Heart left ventricle (tissue), 16 donors: ENCODE data around the gene DIP2C. TPM values are rescaled to one million over a fixed set of nuclear protein-coding genes. Genes with fewer than 3 reads are reported as not detected.
A peak's percentile ranks its signal among the peaks of the same experiment; 100 is the strongest.

ENCODE experiments used
- ATAC-seq, 4 donors: fragments of 200-7000 bp; cut with Tn5 transposase; one replicate each; pipeline ENCODE4 v1.9.1; 2020 to 2022; ENCODE audit warnings: moderate library complexity in 4 of 4, mild to moderate bottlenecking in 3 of 4, moderate number of reproducible peaks in 1 of 4
- DNase-seq, 5 donors: peaks; one replicate each; pipeline ENCODE4 v3.0.0-alpha.2; 2020
- H3K27ac ChIP-seq, 12 donors: fragments of 200-600 bp; sonication (generic) in 4 of 12; one replicate each; pipeline versions ENCODE4 v1.5.0 to v1.8.0; 2016 to 2022; ENCODE audit warnings: mild to moderate bottlenecking in 2 of 12
- H3K27me3 ChIP-seq, 9 donors: fragments of 200-600 bp; sonication (generic) in 2 of 9; one replicate each; pipeline versions ENCODE4 v1.5.1 to v1.8.0; 2016 to 2022; ENCODE audit warnings: mild to moderate bottlenecking in 3 of 9
- H3K36me3 ChIP-seq, 9 donors: fragments of 200-600 bp; sonication (generic) in 2 of 9; one replicate each; pipeline versions ENCODE4 v1.5.0 to v1.8.0; 2018 to 2022; ENCODE audit warnings: mild to moderate bottlenecking in 2 of 9
- H3K4me1 ChIP-seq, 12 donors: fragments of 200-600 bp; sonication (generic) in 4 of 12; one replicate each; pipeline versions ENCODE4 v1.5.0 to v1.8.0; 2016 to 2022; ENCODE audit warnings: mild to moderate bottlenecking in 3 of 12
- H3K4me3 ChIP-seq, 12 donors: fragments of 200-600 bp; sonication (generic) in 4 of 12; one replicate each; pipeline versions ENCODE4 v1.5.0 to v1.8.0; 2017 to 2022; ENCODE audit warnings: mild to moderate bottlenecking in 9 of 12, moderate library complexity in 4 of 12
- H3K9me3 ChIP-seq, 12 donors: fragments of 200-600 bp; sonication (generic) in 4 of 12; one replicate each; pipeline versions ENCODE4 v1.5.0 to v1.8.0; 2016 to 2022; ENCODE audit warnings: mild to moderate bottlenecking in 1 of 12
- CTCF ChIP-seq, 12 donors: fragments of 200-600 bp; sonication (generic) in 4 of 12; IDR thresholded peaks; one replicate each; pipeline versions ENCODE4 v1.5.0 to v1.8.0; 2018 to 2022; ENCODE audit warnings: antibody characterized with exemption in 12 of 12, mild to moderate bottlenecking in 5 of 12
- POLR2A ChIP-seq, 2 donors: fragments of 450-650 bp; IDR thresholded peaks; one replicate each; pipeline ENCODE4 v1.6.1; 2017; ENCODE audit warnings: antibody characterized with exemption in 2 of 2, mild to moderate bottlenecking in 2 of 2, moderate library complexity in 2 of 2
- WGBS, 4 donors: extraction: QIAGEN DNeasy Blood & Tissue Kit in 2 of 4; methylation state at CpG; one replicate each; pipeline versions ENCODE4 v1.1.5 to v1.1.7; 2013 to 2018; 5-methylcytosine and 5-hydroxymethylcytosine counted together
- intact Hi-C, 10 donors: fragments of 100-400 bp; cut with DNase I; formaldehyde crosslinking; loops; one replicate each; pipeline versions ENCODE4 v1.11.1 to v1.14.2; 2022
- polyA plus RNA-seq, 2 donors: library from polyadenylated mRNA; stranded (reverse); fragments of 200-250 nt; gene quantifications; one replicate each; pipeline ENCODE4 v1.2.3, GENCODE V29; 2013
- total RNA-seq, 9 donors: library from RNA; depleted of rRNA in 2 of 9; stranded (reverse); fragments of >200 nt in 2 of 9; fragmentation: NEBNext Ultra II Directional in 3 of 9; extraction: Animal tissue kit (Norgen Biotek cat#: 25700) in 3 of 9; gene quantifications; one replicate each; pipeline versions ENCODE4 v1.1.0 to v1.2.4, GENCODE V29; 2016 to 2023
- donor health status: ischemic (EF 13 %, LVEDD 7.1; RV severe dilation, severe dysfunction).
- donor health status: healthy with polysubstance abuse.
- donor health status: DM: no; HTN: yes; CAD: no.
- donor health status: DM: no; HTN: no; CAD: no.
- donor health status: ischemic (EF 25% LVEDD 6.9; RV normal size, moderate dysfunction).
- donor health status: ischemic (EF 25% LVEDD 5.7; RV mildly dilated, moderate dysfunction).
- donor health status: healthy.
- donor health status: DM: yes; HTN: yes; CAD: no.
- donor health status: ischemic (EF 35%, LVEDD 5.7; RV mildly dilated, moderate dysfunction).
- donor health status: nonischemic (EF 11% LVEDD 7.7; RV severe dilation, severe dysfunction).
- donor health status: DM: yes; HTN: yes; CAD: no.
- donor health status: PGD.
- donor health status: ischemic (EF 29% LVEDD 5.4; RV normal size, mild dysfunction).
- donor health status: nonischemic (EF 23%, LVEDD 6.1; RV moderate dilation, normal function).

The DIP2C gene
- total and polyA plus RNA-seq, 11 donors = 7.4 to 43.1 (median 28.5) TPM

GRCh38 chr10:639001-639750 is 50.3 kb downstream of the DIP2C start:
- Histone ChIP-seq H3K27me3 (peaks cover 0 to 4% (median 0%) of the 10 kb centered on the region in 9 donors), H3K4me3 (no peak overlapping the region), H3K27ac (peak overlapping the region in 1 of 12 donors; percentile 7), H3K4me1 (peaks cover 0 to 42% (median 4%) of the 10 kb centered on the region in 12 donors), H3K9me3 (peaks cover 0 to under 1% (median 0%) of the 10 kb centered on the region in 12 donors), H3K36me3 (no peaks in the 10 kb centered on the region)
- DNase-seq = peak in 1 of 5 donors; percentile 22
- ATAC-seq = no peak
- intact Hi-C loops = no loop called here
- 89 to 94% (median 91%) methylated on average over 35 to 42 of the region's 42 CpGs for WGBS, 4 donors
- TF ChIP-seq CTCF (IDR thresholded peaks at IDR 0.05) = no peak
- TF ChIP-seq POLR2A (IDR thresholded peaks at IDR 0.05) = no peak

GRCh38 chr10:637771-638195 is 51.7 kb downstream of the DIP2C start:
- H3K36me3 ChIP-seq = no peaks in the 10 kb centered on the region
- intact Hi-C loops = no loop called here
- H3K9me3 ChIP-seq = no peaks in the 10 kb centered on the region
- H3K27me3 ChIP-seq = peaks cover 0 to 4% (median 0%) of the 10 kb centered on the region in 9 donors
- TF ChIP-seq CTCF (IDR thresholded peaks at IDR 0.05) (no peak), POLR2A (IDR thresholded peaks at IDR 0.05) (no peak)
- WGBS, 4 donors = 84 to 89% (median 86%) methylated on average over 9 of the region's 9 CpGs
- peaks cover 0 to 55% (median 10%) of the 10 kb centered on the region in 12 donors for H3K4me1 ChIP-seq
- H3K4me3 ChIP-seq = no peak overlapping the region
- ATAC-seq = no peak
- H3K27ac ChIP-seq = peak overlapping the region in 1 of 12 donors; percentile 36
- peak in 1 of 5 donors; percentile 10 for DNase-seq

- WGBS, 4 donors = 85 to 91% (median 90%) methylated on average over 8 of the region's 8 CpGs
- TF ChIP-seq POLR2A (IDR thresholded peaks at IDR 0.05) (no peak), CTCF (IDR thresholded peaks at IDR 0.05) (no peak)
- Histone ChIP-seq H3K27me3 (peaks cover 0 to 4% (median 0%) of the 10 kb centered on the region in 9 donors), H3K27ac (peak overlapping the region in 1 of 12 donors; percentile 77), H3K9me3 (no peaks in the 10 kb centered on the region), H3K4me1 (peaks cover 0 to 49% (median 7%) of the 10 kb centered on the region in 12 donors), H3K36me3 (no peaks in the 10 kb centered on the region), H3K4me3 (no peak overlapping the region)
- ATAC-seq = no peak
- intact Hi-C loops = no loop called here
- DNase-seq = peak in 1 of 5 donors; percentile 5
These were observed 52.2 kb downstream of the DIP2C start for GRCh38 chr10:637221-637620.

GRCh38 chr10:636769-637168 is 52.7 kb downstream of the DIP2C start:
- ATAC-seq = no peak
- no peak overlapping the region for H3K4me3 ChIP-seq
- H3K27ac ChIP-seq = peak overlapping the region in 1 of 12 donors; percentile 77
- no peaks in the 10 kb centered on the region for H3K9me3 ChIP-seq
- peaks cover 0 to 4% (median 0%) of the 10 kb centered on the region in 9 donors for H3K27me3 ChIP-seq
- H3K36me3 ChIP-seq = no peaks in the 10 kb centered on the region
- peaks cover 0 to 48% (median 7%) of the 10 kb centered on the region in 12 donors for H3K4me1 ChIP-seq
- TF ChIP-seq POLR2A (IDR thresholded peaks at IDR 0.05) = no peak
- no peak for TF ChIP-seq CTCF (IDR thresholded peaks at IDR 0.05)
- WGBS, 4 donors = 86 to 94% (median 88%) methylated on average over 19 of the region's 19 CpGs
- intact Hi-C loops = no loop called here
- DNase-seq = peak in 1 of 5 donors; percentile 17
